Measurements from ENCODE around the gene SLC2A13.
A peak's percentile ranks its signal among the peaks of the same experiment; 100 is the strongest.

SLC2A13 gene

DNA sequence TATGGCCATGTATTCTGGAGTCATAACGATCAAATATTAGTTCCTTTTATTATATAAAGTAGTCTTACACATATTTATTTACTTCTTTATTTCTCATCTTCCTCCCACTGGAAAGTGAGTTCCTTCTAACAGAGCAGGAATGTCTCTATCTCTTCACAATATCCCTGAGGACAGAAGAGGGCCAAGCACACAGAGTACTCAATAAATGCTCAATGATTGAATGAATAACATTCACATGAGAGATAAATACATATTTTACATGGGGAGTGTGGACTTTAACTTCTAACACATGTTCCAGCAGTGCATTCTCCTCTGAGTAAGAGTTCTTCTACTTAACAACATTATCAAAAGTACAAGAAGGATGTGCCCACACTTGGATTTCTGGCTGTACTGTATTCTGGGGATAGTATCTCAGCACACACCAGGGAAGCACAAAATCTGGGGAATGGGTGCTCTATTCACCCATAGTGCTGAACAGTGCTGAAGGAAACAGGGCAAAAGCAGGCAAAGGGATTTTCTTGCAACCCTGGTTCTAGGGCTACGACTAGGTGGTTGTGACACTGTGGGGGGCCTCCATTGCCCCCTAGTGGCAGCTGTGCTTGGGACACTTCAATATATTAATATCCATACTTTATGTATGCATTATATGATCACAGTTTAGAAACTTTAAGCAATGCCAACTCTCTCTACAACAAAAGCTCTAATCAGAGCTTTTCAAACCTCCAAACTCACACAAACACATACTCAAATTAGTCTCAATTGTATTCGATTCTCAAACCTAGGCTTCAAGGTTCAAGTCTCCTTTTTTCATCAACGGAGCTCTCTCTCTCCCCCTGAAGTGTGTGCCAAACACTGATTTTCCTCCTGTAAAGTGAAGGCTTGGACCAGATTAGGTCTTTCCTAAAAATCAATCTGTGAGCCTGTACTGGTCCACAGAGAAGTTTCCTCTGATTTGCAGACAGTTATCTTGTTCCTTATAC lies 115.5 kb downstream of the SLC2A13 start:
- DNase-seq (ENCODE audit: low spot score) = peak; percentile 67

DNA sequence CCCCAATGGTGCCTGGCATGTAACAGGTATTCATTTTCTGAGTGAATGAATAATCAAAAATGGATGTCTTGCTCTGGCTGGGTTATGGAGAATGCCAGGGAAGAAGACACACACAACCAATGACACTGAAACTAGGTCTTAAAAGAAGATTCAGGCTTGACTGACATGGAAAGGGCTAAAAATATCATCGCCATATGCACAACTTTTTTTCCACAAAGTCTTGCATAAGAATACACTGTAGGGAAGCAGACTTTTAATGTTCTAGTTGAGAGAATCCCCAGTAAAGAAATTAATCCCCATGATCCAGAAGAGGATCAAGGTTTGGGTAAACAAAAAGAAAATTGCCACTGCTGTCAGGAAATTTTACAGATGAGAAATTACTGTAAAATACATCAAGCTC lies 116.4 kb downstream of the SLC2A13 start:
- no peak for DNase-seq (ENCODE audit: low spot score)

DNA sequence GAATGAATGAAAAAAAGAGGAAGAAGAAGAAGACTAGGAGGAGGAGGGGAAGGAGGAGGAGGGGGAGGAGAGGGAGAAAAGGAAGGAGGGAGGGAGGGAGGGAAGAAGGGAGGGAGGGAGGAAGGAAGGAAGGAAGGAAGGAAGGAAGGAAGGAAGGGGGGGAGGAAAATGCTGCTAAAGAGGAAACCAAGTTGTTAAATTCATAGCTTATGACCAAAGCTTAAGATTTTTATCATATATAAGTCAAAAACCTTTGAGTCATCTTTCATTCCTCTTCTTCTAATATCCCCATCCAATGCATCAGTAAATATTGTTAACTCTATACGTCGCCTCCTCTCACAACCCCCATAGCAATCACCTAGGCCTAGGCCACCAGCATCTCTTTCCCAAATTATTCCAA lies 117.3 kb downstream of the SLC2A13 start:
- no peak for DNase-seq (ENCODE audit: low spot score)

DNA sequence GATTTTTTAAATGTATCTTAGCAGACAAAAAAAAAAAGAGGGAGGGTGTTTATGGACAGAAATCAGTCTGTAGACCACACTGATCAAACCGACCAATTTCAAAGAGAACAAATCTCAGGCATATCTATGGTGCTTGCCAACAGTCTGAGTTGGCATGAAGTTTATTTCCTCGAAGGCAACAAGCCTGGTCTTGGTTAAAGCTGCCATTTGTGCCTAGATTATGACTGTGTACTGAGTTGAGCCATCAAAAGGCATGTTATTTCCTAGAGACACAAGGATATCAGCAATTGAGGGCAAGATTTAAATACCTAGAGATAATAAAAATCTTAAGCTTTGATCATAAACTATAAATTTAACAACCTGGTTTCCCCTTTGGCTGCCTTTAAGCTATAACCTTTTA lies 119.2 kb downstream of the SLC2A13 start:
- no peak for DNase-seq (ENCODE audit: low spot score)

DNA sequence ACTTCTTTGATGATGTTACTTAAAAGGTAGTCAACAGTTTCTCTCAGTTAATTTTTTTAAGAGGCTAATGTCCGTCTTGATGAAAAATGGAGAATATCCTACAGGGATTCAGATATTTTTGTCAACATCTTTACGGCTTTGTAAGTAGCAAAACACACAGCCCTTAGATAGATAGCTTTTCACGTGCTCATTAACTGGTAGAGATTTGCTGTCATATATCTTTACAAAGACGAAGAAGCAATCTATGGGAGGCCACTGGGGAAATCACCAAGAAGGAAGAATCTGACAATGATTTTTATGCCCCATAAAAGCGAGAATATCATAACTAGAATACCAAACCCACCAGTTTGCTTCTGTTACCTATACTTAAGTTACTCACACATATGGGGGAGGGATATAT lies 121.2 kb downstream of the SLC2A13 start:
- DNase-seq (ENCODE audit: low spot score) = no peak

DNA sequence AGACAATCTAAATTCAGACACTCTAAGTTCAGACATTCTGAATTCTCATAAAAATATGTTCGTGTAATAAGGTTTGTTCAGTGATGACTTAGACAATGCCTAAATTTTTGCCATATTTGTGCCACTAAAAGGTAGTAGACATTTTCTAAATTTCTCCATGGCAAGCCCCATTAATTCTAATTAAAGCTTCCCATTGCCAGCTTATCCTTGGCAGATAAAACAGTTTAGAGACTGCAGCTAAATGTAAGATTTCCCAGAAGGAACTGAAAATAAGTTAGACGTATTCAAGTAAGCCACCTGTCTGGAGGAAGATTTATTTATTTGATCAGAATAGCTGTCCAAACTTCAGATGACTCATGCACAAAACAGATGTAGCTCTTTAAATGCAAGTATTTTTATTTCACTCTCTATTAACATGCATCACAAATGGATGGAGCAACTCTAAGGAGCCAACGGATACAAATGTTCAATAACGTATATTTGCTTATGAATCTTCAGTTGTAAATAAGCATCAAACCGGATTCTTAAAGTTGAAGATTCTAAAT lies 130.4 kb downstream of the SLC2A13 start:
- DNase-seq (ENCODE audit: low spot score) = no peak

DNA sequence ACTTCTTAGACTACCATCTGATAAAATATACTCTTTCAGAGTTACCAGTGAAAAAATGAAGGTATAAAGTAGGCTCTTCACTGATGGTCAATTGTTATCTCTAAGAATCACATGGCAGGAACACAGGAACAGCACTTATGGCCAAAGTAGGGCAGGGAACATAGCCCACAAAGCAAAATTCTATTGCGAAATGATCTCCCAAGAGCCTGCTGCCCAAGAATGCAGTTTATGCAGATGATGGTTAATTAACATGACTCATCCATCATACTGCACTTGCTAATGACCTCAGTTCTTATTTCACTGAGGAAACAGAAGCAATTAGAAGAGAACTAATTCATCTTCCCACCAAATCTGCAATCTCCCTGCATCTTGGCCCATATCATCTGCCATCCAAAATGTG lies 133.8 kb downstream of the SLC2A13 start:
- DNase-seq (ENCODE audit: low spot score) = no peak

DNA sequence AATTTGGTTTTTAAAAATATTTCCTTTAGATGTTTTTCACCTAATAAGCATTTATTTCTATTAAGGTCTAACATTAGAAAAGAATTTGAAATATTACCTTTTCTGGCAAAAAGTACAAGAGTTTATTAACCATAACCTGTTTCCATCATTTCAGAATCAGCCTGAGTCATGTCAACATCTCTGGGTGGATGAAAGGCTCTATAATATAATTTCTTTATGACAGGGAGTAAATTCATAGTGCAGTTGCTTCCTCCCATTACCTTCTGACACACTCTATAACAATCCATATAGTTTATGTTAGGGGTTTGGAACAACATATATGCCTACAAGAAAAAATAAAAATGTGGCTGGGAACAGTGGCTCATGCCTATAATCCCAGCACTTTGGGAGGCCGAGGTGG lies 134.5 kb downstream of the SLC2A13 start:
- DNase-seq (ENCODE audit: low spot score) = no peak

DNA sequence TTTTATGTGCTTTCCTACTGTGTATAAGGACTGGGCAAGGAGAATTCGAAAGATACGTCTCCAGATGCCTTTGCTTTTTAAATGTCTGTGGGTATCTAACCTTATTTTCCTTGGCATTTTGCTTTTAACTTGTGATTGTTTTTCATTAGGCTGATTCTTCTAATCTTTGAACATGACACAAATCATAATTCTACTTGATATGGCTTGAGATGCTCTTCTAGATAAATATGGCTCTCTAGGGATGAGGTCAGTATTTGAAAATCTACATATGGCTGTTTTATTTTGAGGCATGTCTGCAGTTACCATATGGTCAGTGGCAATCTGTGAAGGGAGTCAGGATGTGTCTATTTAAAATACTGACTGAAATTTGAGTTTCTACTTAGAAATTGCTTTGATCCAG lies 139.2 kb downstream of the SLC2A13 start:
- DNase-seq (ENCODE audit: low spot score) = no peak

DNA sequence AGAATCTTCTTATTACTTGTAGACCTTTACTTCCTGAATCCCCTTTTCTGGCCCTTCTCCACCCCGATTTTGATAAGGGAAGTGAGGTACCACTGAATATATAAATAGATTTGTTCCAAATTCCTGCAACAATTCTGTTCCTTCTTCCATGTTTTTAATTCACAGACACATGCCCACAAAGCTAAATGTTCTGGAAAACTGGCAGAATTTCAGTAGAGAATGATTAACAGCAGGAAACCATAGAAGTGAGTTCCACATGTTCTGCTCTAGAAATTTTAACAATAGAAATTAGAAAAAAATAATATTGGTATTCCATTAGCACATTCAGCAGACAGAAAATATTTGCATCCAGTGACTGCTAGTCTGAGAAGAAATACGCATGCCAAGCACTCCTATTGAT lies 139.6 kb downstream of the SLC2A13 start:
- no peak for DNase-seq (ENCODE audit: low spot score)

DNA sequence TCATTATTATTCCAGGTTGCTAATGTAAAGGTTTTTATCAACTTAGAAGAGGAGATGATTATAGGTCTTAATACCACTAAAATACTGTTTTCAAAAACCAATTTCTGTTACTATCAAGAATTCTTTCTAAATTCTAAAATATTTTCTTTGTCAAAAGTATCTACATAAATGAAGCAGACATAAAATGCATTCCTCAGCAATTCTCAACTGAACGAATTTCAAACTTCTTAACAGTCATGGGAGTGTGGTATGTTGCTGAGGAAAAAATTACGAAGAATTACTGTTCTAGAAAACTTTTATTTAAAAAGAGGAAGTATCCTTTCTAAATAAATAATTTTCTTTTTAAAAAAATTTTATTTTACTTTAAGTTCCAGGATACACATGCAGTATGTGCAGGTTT lies 146.4 kb downstream of the SLC2A13 start:
- DNase-seq (ENCODE audit: low spot score) = no peak

DNA sequence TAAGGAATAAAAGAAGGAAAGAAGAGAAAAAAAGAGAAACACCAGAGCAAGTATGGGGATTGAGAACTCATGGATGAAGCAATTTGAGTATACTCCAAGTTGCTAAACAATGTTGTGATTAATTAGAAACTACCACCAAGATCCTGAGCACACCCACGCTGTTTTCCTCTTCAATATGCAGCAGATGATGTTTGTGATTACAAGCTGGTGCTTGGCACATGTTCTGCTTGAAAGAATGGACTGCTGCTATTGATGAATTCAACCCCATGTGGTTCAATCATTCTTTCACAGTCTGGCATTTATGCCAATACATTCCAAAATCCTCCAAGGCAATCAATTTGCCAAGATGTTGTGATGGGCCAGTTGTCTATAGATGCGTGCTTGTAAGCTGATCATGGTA lies 146.8 kb downstream of the SLC2A13 start:
- DNase-seq (ENCODE audit: low spot score) = no peak

DNA sequence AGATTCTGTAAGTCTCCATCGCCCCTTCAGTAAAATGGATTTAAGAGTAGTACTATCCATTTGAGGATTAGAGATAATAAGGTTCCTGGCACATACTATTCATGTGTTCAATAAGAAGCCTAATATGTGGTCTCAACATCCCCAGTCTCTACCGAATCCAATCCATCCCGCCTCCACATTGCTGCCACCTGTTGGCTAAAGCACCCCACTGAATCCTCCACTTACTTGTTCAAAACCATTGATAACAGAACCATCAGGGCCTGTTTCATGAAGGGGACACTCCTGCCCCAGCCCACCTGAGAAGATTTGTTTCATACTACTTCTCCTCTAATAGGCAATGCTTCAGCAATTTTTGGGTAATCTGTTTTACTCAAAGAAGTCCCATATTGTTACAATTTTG lies 147.5 kb downstream of the SLC2A13 start:
- DNase-seq (ENCODE audit: low spot score) = peak; percentile 15

DNA sequence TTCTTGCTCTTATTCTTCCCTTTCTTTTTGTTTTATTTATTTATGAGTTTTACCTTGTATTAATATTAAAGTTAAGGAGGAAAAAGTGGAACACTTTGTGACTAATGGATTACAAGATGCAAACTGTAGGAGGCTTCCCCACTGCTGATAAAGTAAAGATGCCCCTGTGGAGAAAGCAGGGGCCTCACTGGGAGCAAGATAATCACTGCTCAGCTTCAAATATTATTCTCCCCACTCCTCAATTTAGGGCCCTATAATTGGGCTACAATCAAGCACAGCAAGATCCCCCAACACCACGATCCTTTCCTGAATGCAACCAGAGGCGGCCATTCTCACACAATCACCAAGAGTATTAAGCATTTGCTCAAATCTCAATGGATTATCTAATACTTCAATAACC lies 149.2 kb downstream of the SLC2A13 start:
- DNase-seq (ENCODE audit: low spot score) = no peak

DNA sequence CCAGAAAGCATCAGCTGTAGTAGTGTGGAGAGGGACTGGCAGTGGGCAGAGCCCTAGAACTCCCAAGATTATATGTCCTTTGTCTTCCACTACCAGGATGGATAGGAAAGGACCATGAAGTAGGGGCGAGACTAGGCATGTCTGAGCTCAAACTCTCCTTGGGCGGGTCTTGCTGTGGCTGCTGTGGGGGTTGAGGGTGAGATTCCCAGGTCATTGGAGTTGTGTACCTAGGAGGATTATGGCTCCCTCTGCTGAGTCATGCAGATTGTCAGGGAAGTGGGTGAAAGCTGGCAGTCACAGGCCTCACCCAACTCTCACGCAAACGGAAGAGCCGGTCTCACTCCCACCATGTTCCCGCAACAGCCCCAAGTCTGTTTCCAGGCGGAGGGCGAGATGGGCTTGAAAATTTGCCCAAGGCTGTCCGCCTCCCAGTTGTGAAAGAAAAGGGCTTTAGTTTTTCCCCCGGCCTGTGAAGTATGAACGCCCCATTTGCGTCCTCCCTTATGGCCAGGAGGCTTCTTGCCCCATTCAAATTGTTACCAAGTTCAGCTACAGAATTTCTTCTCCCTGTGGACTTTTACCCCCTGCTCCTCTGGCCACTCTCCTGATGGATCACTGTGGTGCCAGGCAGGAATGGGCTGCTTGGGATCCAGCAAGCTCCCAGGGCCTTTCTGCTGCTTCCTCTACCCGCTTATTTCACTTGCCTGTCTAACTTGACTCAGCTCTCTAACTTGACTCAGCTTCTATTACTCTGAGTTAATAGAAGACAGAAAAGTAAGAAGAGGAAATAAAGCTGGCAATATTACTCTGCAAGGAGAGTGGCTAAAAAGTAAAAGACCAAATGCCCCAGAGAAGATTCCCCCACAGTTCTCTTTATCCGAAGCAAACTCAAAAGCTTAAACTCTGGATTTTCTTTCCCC lies 159.3 kb downstream of the SLC2A13 start:
- no peak for DNase-seq (ENCODE audit: low spot score)

DNA sequence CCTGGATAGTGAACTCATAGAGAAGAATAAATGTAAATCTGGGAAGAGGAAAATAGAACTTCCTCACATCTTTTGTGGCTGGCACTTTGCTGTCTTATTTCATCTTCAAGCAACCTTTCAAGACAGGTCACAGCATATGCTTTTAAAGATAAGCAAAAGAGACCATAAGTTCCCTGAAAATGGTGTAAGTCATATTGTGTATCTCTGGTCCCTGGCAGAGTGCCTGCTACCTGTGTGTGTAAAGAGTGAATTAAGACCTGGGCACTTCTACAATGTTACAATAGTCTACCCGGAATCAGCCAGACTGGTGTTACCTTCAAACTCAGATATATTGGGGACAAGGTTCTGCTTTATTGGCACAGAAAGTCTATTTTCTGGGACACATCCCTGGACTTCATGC lies 168.8 kb downstream of the SLC2A13 start:
- DNase-seq (ENCODE audit: low spot score) = no peak

DNA sequence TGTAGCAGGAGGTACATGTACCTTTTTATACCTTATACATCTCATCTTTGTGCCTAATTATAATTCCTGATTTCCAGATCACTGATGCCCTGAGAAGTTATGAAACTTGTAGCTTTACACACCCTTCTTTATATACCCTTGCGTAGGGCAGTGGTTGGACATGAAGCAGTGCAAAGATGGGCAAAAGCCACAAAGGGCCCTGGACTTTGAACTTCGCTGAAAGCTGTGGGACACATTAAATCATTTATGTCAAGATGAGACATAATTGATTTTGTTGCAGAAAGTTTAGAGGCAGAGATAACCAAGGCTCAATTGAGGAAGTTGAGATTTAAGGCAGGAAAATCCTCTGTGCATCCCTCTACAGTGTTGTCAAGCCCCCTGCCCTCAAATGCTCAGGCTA lies 170.0 kb downstream of the SLC2A13 start:
- DNase-seq (ENCODE audit: low spot score) = no peak

DNA sequence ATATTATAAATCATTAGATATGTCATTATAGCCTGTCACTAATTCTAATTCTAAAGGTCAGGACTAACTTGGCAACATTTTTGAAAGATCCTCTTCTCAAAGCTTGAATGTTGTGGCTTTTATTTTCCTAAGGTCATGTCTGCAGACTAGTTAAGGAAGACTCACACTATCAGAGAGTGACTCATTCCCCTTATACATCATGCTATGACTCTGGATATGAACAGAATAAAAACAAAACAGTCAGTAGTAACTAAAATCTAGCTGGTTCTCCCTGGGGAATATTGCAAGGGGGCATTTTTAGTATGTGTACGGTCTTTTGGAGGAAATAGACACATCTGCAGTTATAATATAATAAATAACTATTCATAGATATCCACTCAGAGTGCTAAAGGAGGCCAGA lies 170.6 kb downstream of the SLC2A13 start:
- no peak for DNase-seq (ENCODE audit: low spot score)

DNA sequence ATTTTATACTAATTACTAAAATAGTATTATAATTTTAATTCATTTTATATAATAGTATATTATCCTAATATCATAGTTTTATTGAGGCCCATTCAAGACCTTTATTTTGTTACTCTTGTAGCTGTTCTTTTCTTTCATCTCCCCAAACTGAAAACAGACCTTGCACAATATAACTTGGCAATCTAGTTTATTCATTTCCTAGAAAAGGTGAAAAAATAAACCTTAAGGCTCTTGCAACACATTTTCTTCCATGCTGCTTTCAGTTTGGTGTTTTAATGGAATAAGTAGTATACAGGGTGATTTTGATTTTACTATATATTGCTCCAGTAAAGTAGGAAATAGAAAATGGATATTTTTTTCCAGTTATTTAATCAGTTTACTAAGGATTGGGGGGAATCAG lies 174.0 kb downstream of the SLC2A13 start:
- DNase-seq (ENCODE audit: low spot score) = no peak

DNA sequence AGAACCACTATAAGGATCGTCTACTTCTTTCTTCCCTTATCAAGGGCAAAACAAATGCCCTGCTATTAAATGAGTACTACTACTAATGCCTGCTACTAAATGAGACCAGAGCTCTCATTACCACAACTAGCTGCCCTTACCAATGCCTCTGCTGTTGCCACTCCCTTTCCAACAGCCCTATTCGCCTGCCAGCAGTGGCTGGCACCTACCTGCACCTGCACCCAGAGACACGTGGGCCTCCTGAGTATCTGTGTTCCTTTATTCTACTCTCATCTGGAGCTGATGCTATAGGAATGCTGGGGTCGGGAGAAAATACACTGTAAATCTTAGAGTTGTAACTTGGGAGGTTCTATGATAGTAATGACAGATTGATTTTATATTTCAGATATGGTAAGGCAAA lies 174.7 kb downstream of the SLC2A13 start:
- no peak for DNase-seq (ENCODE audit: low spot score)

DNA sequence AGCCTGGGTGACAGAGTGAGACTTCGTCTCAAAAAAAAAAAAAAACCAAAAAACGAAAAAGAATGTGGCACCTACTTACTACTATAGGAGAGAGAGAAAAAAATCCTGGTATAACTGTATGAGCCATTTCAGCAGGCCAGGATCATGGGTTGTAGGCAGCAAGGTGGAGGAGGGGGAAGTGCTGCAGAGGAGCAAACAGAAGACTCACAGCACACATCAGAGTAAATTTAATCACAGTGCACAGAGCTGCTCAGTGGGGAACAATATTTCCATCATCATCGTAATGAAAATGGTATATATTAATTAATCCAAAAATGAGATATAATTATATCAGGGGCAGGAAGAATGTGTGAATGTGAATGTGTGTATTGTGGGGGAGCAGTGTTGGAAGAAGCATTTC lies 175.8 kb downstream of the SLC2A13 start:
- DNase-seq (ENCODE audit: low spot score) = no peak

DNA sequence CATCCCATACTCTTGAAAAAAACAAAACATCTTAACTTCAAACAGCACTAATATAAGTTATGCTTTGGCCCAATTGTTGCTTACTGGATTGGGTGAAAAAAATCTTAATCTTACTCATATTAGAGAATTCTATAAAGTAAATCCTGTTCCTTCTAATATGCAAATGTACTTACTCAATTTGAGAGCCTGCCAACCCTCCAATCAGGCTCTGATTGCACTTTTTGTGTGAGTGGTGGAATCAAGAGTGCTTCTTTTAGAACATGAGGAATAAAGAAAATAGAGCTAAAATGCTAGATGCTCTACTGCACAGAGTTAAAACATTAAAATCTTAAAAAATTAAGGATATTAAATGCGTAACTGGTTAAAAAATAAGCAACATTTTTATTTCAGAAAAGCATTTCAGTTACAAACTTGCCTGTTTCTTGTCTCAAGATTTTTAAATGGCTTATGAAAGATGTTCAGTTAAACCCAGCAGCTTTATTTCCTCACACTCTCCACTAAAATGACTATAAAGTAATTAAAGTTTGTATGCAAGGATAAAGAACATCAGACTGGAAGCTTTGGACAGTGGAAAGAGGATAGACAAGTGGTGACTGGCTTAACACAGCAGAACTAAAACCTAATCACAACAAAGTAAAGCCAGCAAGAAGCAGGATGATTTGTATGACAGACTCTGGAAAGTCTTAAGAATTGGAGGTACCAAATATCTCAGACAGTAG lies 177.5 kb downstream of the SLC2A13 start:
- DNase-seq (ENCODE audit: low spot score) = no peak
